ENCODE data around the gene APOBEC3H. TPM values are rescaled to one million over a fixed set of nuclear protein-coding genes. Genes with fewer than 3 reads are reported as not detected.
"Not testable (repeated sequence)": the region's sequence is repeated elsewhere in the genome, so short reads cannot be mapped to it uniquely, and the experiment has no call there.

The APOBEC3H gene
- total and polyA plus RNA-seq, 8 donors, result 0.23 to 1.3 (median 0.61) TPM; not detected in 4

- Histone ChIP-seq H3K27ac (no peak overlapping the region), H3K36me3 (no peaks in the 10 kb centered on the region), H3K27me3 (no peaks in the 10 kb centered on the region), H3K4me1 (no peaks in the 10 kb centered on the region), H3K4me3 (no peak overlapping the region), H3K9me3 (no peaks in the 10 kb centered on the region)
- DNase-seq, result no peak
- TF ChIP-seq, protein P1, sequence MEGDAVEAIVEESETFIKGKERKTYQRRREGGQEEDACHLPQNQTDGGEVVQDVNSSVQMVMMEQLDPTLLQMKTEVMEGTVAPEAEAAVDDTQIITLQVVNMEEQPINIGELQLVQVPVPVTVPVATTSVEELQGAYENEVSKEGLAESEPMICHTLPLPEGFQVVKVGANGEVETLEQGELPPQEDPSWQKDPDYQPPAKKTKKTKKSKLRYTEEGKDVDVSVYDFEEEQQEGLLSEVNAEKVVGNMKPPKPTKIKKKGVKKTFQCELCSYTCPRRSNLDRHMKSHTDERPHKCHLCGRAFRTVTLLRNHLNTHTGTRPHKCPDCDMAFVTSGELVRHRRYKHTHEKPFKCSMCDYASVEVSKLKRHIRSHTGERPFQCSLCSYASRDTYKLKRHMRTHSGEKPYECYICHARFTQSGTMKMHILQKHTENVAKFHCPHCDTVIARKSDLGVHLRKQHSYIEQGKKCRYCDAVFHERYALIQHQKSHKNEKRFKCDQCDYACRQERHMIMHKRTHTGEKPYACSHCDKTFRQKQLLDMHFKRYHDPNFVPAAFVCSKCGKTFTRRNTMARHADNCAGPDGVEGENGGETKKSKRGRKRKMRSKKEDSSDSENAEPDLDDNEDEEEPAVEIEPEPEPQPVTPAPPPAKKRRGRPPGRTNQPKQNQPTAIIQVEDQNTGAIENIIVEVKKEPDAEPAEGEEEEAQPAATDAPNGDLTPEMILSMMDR (IDR thresholded peaks at IDR 0.05), result no peak
- no peak for ATAC-seq
- intact Hi-C loops (cut with DNase I), result no loop called here
Observed at GRCh38 chr22:39068033-39068785, 28.8 kb upstream of the APOBEC3H start.

DNA sequence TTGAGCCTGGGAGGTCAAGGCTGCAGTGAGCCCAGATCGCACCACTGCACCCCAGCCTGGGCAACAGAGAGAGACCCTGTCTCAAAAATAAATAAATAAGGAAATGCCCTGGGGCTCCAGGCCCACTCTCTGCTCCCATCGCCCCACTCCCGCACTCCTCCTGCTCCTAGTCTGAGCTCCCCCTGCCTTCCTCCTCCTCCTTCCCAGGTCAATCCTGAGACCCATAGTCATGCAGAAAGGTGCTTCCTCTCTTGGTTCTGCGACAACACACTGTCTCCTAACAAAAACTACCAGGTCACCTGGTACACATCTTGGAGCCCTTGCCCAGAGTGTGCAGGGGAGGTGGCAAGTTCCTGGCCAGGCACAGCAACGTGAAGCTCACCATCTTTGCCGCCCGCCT lies 26.9 kb upstream of the APOBEC3H start:
- H3K4me3 ChIP-seq, result no peak overlapping the region
- no peak overlapping the region for H3K27ac ChIP-seq
- no peaks in the 10 kb centered on the region for H3K4me1 ChIP-seq
- no peaks in the 10 kb centered on the region for H3K27me3 ChIP-seq
- TF ChIP-seq, protein P1 (IDR thresholded peaks at IDR 0.05), result no peak
- intact Hi-C loops (cut with DNase I), result no loop called here
- no peaks in the 10 kb centered on the region for H3K36me3 ChIP-seq
- no peaks in the 10 kb centered on the region for H3K9me3 ChIP-seq
- ATAC-seq (no peak), DNase-seq (no peak)

- H3K27ac ChIP-seq; ATAC-seq; H3K27me3 ChIP-seq; H3K9me3 ChIP-seq; H3K4me3 ChIP-seq; DNase-seq; intact Hi-C loops (cut with DNase I); H3K4me1 ChIP-seq; H3K36me3 ChIP-seq: not testable (repeated sequence)
Observed at GRCh38 chr22:39072581-39072981, 24.5 kb upstream of the APOBEC3H start.

GRCh38 chr22:39073981-39074380 lies 23.1 kb upstream of the APOBEC3H start:
- Histone ChIP-seq H3K4me3 (no peak overlapping the region), H3K36me3 (no peaks in the 10 kb centered on the region), H3K4me1 (peaks cover 6 to 19% of the 10 kb centered on the region in 2 donors), H3K27me3 (no peaks in the 10 kb centered on the region), H3K9me3 (no peaks in the 10 kb centered on the region), H3K27ac (no peak overlapping the region)
- DNase-seq, result no peak
- intact Hi-C loops (cut with DNase I), result no loop called here
- no peak for ATAC-seq
- TF ChIP-seq, protein P1 (IDR thresholded peaks at IDR 0.05), result no peak

- H3K4me3 ChIP-seq, result peak overlapping the region in 1 of 2 donors; percentile 58
- H3K27me3 ChIP-seq; DNase-seq; intact Hi-C loops (cut with DNase I); H3K9me3 ChIP-seq; H3K36me3 ChIP-seq: not testable (repeated sequence)
- peaks cover 6 to 19% of the 10 kb centered on the region in 2 donors for H3K4me1 ChIP-seq
- peak overlapping the region in 1 of 2 donors; percentile 41 for H3K27ac ChIP-seq
- ATAC-seq, result peak; percentile 89
Observed at GRCh38 chr22:39076155-39077025, 20.7 kb upstream of the APOBEC3H start.

GRCh38 chr22:39077026-39077840 lies 19.8 kb upstream of the APOBEC3H start, which contains the start of gene APOBEC3G:
TSS of gene APOBEC3G (plus strand) at chr22:39077275. CDS start at chr22:39077362, 87 bp downstream.
- intact Hi-C loops (cut with DNase I); H3K27me3 ChIP-seq; H3K9me3 ChIP-seq: not testable (repeated sequence)
- ATAC-seq (peak; percentile 91), DNase-seq (peak; percentile 23 to 83 (median 54))
- peak within 1 kb of the TSS; percentile 27 to 58 for H3K4me3 ChIP-seq
- peak within 1 kb of the TSS; percentile 69 to 80 for H3K27ac ChIP-seq
- peaks cover 0 to 16% of the 10 kb centered on the region in 2 donors for H3K36me3 ChIP-seq
- peaks cover 6 to 19% of the 10 kb centered on the region in 2 donors for H3K4me1 ChIP-seq

- Histone ChIP-seq H3K4me1 (peaks cover 6 to 19% of the 10 kb centered on the region in 2 donors), H3K4me3 (peak overlapping the region; percentile 27 to 58), H3K36me3 (peaks cover 0 to 16% of the 10 kb centered on the region in 2 donors), H3K27ac (peak overlapping the region in 1 of 2 donors; percentile 80)
- ATAC-seq; intact Hi-C loops (cut with DNase I); H3K9me3 ChIP-seq; H3K27me3 ChIP-seq: not testable (repeated sequence)
- DNase-seq, result peak in 1 of 4 donors; percentile 42
Observed at GRCh38 chr22:39077912-39078311, 19.1 kb upstream of the APOBEC3H start.

Data from left lung (tissue), 10 donors.